Activated CD4-positive, alpha-beta T cell treated with anti-CD3 and anti-CD28 coated beads, Interleukin-2, Interleukin-6, amounts not matched to agents 100 ng/mL and 50 ng/mL, durations not matched to agents 16 hours and 8 hours (primary cell): ENCODE data around the gene LYPD1.

Experiments
- DNase-seq: peaks from one replicate; pipeline ENCODE4 v3.0.0-alpha.2; 2020

LYPD1 gene

DNA sequence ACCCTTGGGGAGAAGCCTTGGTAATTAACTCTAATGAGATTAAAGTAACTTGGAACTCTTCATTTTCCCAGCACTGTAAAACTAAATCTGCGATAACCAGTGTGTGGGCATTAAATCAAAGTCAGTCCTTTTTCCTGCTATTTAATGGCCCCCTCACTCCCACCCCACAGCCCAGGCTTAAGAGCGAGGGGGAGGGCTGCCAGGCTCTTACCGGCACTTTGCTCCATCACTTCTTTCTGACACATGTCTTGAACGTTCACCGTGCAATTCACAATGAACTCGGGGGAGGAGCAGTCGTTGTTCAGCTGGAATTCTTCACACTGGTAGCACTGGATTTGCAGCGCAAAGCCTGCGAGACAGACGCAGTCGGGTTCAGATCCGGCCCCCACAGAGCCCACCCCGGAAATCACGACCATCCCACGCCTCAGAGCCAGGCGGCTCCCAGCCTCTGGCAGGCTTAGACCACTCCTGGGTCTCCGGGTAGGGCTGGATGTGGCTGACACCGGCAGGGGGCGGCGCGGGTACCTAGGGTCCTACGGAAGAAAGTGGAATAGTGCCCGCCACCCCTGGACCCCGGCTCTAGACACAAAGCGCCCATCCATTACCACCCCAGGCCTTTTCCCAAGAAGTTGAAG is 1.7 kb downstream of the LYPD1 start:
- no peak for DNase-seq

DNA sequence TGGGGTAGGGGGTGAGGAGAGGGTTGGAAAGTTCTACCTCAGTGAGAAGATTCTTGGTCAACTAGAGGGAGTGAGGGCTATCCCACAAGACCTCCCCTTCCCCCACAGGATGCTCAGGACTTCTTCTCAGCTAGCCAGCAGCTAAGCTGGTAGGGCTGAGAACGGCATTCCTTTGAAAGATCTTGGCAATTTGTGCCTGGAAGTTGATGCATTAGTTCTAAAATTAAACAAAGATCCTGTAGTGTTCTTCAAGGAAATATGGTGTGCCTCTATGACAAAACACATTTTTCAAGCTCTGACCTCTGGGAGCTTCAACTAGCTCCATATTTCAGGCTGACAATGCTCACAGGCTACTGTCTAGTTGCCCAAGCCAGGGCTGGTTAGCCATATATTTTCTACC is 2.3 kb downstream of the LYPD1 start:
- DNase-seq = no peak

DNA sequence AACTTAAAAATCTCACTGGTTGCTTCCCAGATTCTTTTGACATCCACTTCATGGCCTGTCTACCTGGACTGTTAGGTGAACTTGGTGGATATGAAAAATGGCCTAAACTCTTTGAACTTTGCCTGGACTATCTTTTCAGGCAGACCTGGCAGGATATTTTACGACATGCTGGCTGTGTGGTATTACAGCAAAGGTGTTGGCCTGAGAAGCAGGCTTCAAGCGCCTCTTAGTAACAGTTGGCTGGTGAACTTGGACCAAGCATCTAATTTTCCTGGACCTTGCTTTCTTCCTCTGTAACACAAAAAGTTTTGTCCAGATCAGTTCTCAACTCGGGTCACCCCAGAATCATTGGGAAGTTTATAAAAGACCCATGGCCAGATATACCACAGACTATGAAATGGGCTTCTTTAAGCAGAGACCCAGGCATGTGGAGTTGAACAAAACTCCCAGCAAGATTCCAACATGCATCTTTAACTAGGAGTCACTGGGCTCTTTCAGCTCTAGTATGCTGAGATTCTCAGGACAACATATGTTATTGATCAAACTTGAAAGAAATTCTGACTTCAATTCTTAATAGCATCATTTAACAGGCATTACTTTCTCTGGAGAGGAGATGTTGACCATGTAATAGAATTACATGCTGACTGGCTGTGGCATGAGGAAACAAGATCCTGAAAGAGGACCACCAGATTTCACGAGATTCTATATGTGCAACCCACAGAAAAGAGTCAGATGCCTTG is 4.4 kb downstream of the LYPD1 start:
- no peak for DNase-seq

DNA sequence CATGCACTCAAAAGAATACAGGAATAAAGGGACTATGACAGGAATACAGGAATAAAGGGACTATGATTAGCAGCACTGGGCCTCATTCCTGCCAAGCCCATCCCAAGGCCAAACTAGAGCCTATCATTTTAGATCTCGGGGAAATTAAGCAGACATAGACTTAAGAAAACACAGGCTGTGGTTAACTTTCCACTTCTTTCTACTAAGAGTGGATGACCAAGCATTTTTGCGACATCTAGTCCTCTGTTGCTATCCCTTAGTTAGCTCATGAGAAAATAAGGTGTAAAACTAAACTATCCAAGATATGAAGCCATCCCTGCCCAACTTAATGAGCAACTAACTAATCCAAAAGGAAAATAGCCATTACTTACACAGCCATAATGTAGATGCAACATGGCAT is 5.9 kb downstream of the LYPD1 start:
- no peak for DNase-seq

DNA sequence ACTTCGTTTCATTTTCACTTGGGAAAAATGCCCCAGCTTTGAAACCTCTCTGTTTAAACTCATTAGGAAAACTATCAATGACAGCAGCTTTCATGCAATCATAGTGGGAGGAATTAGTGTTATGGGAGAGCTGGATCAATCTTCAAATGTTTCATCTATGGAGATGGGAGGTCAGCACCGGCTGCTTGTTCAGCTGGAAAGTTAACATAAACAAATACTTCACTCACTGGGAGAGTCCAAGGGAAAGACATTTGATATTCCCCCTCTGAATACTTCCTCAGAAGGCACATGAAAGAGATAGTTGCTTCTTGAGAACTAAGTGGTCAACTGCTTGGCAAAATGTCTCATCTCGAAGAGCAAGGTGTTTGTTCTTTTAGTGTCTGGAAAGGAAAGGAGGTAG is 7.3 kb downstream of the LYPD1 start:
- no peak for DNase-seq

DNA sequence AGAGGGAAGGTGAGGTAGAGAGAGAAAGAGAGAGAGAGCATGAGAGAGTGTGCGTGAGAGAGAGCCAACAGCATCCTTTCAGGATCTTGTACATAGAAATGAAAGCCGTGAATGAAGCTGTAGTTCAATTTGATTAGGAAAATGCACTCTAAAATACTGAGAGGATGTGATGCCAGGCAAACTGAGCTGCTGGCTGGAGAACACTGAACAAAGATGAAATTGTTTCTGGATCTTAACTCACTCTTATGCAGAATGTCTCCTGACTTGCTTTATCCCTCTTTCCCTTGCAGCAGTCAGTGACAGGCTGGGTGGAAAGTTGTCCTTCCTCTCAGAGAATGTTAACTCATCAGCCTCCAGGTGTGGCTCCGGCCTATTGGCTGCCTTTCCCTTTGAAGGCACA is 10.7 kb downstream of the LYPD1 start:
- no peak for DNase-seq

DNA sequence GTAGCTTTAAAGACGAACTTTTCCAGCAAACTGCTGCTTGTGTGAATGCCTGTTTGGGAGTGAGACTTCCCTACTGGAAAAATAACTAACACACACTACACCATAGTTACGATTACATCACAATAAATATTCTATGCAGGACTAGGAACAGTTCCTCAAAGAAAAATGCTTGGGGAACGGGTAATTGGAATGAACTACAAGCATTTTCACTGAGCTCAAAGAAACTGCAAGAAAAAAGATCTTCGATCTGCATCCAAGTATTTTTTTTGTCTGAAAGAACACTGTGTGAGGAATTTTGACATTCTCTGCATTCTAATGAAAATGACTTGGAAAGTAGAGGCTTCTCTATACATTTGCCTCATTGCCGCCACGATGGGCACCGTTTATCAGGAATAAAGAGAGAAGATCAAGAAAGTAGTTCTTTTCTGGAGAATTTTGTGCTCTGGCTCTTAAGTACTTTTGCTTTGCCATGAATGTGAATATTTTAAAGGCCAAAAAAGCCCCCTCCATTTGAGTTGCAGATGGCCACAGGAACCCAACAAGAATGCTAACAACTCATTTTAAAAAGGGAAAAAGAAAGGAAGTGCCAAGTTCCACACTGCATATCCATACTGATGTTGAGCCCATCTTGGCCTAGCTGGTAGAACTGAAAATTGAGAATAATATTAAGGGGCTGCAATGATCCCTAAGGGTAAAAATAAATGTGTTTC is 13.6 kb downstream of the LYPD1 start:
- DNase-seq = no peak

DNA sequence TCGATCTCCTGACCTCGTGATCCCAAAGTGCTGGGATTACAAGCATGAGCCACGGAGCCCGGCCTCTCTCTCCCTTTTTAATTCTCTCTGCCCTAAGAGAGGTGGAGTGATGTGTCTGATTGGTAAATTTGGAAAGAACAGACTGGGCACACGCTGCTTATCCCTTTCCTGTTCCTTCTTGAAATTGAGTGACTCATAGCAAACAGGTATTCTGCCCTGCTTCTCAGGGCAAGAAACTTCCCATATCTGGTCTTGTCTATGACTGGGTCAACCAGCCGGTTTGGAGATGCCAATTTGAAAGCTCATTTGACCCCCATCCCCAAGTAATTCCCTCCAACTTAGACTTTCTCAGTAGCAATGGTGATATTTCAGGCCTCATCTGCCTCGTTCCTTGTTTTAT is 15.0 kb downstream of the LYPD1 start:
- DNase-seq = no peak

DNA sequence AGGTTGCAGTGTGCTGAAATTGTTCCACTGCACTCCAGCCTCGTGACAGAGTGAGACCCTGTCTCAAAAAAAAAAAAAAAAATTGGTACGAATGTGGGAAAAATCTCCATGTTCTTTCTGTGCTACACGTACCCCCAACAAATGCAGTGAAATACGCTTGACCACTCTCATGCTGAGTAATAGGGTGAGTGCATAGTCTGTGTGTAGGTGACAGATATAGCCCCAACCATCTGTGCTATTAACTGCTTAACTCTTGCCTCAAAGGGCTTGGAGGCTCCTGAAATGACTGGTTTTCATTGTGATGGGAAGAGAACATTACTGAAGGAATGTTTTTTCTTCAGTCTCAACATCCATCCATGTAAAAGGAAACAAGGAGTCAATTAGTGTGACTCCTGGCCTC is 15.7 kb downstream of the LYPD1 start:
- DNase-seq = no peak

DNA sequence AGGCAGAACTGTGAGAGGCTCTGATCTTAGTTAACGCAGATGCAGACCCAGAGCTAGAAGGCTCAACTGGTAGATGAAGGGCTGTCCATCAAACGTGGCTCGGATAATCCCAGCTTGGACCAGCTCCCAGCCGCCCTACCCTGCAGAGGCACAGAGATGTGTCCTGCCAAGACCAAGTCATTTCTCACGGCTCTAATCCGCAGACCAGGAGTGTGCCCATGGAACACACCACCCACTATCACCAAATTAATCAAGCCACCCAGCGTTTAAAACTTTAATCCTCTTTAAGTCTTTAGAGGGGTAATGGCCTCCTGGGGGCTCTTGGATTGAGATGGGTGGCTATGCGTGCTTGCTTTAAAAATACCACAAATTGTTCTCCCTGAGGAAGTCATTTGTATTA is 17.5 kb downstream of the LYPD1 start:
- DNase-seq = no peak

DNA sequence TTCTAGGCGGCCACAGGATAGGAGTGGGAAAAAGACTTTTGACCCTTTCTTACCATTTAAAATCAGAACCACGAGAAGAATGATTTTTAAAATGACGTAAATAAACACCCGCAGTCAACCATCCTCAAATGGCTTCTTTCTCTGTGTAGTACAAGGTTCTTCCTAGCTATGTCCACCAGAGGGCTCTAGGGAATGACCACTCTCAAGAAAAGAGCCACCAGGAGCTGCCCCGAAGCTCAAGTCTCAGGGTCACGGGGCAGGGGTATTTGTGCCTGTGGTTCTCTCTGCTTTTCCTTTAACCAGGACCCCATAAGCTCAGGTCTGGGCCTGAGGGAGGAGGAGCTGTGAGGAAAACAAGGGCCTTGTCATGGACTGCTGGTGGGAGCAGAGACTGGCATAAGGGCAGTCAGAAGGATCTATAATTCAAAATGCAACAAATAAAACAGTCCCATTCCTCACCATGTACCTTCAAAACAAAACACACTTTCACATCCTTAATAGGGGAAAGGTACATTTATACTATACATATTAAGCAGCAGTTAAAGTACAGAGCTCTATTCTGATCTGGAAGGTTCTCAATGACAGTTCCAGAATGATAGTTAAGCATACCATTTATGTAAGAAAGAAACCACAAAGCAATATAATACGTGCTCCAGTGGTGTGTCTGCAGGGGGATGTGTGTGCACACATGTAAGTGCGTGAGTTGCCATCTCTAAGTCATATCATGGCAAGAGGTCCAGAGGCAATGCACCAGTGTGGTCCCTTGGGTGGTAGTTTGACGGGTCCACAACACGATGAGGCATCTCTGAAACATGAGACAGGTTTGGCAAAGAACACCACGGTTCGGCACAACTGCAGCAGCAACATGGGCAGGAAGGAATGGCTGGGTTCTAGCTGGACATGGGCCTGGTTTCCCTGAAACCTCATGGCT is 18.6 kb downstream of the LYPD1 start:
- no peak for DNase-seq

DNA sequence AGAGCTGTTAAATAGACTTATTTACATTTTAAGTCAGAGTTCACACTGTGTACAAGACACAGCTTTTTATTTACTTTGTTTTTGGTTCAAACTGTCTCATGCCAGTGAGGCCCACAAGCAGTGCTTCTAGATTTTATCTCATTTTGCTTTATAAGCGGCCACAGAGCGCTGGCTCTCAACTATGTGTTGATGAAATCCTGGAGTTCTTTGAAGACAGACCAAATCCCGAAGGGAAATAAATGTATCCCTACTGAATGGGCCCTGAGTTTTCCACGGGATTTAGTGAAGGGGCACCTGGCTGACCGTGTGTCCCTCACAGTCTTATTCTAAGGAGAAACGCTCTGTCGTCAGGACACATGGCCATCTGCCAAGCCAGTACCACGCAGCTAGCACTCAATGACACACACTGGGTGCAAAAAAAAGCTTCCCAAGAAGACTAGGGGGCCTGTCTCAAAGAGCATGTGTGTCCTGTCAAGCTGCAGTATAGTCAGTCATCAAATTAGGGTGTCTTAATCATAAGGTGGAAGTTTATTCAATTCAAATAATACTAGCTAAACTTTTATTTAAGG is 23.4 kb downstream of the LYPD1 start:
- no peak for DNase-seq

DNA sequence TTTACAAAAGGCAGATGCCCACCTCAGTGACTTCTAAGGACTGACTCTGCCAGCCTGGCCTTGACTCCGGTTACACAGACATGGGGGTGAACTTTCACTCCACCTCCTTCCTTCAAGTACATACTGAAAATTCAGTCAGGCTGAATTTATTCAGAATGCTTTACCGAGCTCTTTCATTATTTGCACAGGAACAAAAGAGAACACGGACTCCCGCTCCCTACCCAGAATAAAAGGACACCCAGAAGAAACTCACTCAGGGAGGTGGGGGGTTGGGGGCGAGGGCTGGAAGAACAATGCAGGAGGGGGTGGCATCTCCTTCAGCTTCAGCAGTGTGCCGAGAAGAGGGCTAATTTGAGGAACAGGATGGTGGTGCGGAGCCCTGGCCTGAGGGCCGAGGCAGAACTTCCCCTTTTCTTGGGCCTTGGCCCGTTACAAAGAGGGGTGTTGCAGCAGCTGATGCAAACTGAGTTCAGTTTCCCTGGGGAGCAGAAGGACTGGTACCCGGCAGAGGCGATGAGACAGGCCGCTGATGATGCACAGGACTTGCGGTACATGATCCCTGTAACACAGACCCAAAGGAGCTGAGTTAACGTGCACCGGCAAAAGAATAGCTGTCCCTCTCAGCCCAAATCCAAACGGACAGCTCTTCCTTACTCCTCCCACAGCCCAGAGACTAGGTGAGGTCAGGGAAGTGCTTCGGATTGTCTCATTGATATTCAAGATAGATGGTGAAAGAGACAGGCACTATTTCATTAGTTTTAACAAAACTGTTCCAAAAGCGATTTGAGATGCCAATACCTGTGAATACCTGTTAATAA is 24.1 kb downstream of the LYPD1 start:
- DNase-seq = no peak

DNA sequence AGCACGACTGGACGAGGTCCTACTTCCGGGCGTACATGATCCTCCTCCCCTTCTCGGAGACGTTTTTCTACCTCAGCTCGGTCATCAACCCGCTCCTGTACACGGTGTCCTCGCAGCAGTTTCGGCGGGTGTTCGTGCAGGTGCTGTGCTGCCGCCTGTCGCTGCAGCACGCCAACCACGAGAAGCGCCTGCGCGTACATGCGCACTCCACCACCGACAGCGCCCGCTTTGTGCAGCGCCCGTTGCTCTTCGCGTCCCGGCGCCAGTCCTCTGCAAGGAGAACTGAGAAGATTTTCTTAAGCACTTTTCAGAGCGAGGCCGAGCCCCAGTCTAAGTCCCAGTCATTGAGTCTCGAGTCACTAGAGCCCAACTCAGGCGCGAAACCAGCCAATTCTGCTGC is 24.8 kb downstream of the LYPD1 start:
- DNase-seq = no peak

DNA sequence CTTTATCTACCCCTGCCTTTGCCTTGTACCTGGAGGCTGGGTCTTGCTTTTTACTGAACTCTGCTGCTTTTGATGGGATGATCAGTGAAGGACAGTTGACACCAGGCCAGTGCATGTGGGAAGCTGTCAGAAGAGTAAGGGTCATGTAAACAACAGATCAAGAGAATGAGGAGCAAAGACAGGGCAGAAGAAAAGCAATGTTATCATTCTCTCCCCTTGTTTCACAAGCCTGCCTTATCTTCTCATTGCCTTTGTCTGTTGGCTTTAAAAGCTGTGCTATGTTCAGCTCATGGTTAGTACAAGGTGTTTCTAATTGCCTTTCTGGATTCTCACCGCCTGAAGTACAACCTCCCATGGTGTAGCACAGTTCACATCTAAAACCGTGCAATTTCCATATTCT is 27.6 kb downstream of the LYPD1 start:
- no peak for DNase-seq

DNA sequence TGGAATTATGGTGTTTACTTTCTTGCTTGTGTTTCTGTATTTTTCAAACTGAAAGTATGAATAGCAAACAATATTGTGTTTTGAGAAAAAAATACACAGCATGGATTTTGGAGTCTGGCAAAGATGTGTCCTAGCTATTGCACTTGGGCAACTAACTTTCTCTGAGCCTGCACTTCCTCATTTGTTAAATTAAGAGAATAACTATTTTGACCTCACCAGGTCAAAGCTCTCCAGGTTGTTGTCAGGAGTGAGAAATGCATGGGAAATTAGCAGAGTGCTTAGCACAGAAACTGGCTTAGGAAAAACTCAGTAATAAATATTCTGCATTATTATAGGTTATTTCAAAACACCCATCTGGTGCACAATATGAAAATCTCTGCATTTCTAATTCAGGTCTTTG is 28.2 kb downstream of the LYPD1 start:
- DNase-seq = no peak

DNA sequence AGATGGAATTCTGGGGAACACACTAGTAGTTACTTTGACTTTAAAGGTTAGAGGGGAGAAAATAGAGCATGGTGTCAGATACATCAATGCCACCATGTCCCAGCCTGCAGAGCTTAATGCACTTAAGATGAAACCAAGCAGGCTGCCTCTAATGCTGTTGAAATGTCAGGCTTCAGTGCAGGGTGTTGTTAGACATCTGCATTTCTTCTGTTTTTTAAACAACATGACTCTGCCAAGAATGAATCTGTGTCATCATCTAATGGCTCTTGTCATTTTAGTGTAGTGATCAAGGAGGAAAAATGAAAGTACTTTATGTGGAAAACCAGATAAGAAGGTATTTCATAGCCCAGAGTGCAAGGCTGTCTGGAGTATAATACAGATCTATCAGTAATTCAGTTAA is 29.9 kb downstream of the LYPD1 start:
- DNase-seq = no peak

DNA sequence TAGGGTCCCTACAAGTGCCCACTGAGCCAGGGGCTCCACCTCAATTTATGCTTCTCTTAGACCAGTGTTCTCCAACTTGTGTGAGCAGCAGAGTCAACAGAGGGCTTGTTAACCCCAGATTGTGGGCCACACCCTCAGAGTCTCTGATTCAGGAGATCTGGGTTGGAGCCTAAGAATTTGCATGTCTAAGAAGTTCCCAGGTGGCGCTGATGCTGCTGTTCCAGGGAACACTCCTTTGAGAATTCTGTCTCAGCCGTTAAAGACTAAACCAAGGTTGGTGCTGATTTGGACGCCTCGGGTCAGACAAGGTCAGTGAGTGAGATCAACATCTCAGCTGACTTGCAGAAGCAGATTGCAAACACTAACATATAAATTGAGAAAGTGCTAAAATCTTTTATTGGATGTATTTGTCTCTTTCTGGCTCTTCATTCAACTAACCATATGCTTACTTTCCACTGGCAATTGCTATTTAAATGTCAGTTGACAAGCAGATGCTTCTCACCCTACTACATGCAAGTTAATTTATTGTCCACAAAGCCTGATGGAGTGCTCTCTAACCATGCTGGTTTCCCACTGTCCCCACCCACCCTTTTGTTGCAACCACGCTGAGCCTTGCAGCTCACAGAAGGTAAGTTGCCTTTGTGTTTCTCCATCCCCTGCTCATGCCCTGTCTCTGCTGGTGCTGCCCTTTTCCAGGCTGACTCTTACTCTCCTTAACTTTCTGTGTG is 31.5 kb downstream of the LYPD1 start:
- DNase-seq = no peak

DNA sequence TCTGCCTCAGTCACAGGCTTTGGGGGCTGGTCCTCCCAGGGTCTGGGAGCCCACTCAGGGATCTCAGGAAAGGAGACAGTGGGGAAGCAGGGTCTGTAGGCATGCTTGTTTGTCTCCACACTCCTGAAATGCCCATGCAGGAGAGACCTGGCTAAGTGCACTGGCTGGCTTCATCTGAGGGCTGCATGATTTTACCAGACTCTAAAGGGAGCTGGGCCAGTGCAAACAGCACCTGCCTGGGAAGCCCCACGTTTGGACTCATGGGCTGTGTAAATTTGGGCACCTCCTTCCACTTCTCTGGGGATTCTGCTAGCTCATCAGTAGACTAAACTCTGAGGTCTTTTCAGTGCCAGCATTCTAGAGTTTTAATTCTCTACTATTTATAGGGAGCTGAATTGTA is 33.7 kb downstream of the LYPD1 start:
- no peak for DNase-seq

DNA sequence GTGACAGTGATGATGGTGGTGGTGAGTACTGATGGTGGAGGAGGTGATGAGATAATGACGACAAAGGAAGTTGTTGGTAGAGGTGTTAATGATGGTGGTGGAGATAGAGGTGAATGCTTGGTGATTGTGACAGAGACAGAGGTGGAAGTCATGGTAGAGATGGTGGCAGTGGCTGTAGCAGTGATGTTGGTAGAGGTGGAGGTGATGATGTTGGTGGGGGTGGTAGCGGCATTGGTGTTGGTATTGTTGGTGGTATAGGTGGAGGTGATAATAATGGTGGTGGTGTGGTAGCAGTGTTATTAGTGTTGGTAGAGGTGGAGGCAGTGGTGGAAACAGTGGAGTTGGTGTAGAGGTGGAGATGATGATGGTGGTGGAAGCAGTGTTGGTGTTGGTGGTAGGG is 36.4 kb downstream of the LYPD1 start:
- no peak for DNase-seq

DNA sequence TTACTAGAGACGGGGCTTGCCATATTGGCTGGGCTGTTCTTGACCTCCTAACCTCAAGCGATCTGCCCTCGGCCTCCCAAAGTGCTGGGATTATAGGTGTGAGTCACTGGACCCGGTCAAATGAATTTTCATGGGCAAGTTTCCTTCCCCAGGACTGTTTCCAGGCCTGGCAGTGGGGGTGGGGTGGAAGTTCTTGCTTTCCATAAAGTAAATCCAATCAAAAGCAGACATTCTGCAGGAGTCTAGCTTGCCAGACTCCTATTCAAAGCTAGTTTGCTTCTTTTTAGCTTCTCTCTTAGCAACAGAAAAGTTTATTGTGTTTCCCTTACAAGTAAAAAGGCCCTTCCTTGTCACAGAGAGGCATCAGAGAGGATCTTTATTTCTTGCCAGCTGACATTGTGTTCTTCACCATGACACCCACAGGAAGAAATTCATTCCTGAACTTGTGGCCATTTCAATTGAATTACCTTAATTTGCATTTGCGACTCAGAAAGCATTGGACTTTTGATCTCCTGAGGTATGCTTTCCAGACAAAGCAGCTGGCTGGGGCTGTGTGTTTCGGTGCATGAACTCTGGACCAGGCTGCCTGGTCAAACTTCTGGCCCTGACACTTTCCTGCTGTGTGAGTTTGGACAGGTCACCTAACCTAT is 37.9 kb downstream of the LYPD1 start:
- DNase-seq = no peak
